Psoas muscle (tissue), 8 donors: ENCODE data around the gene CACNA1F. TPM values are rescaled to one million over a fixed set of nuclear protein-coding genes. Genes with fewer than 3 reads are reported as not detected.

Source experiments
- ATAC-seq, 4 donors: fragments of 200-7000 bp; cut with Tn5 transposase; one replicate each; pipeline ENCODE4 v1.9.1; 2020; ENCODE audit warnings: moderate library complexity in 3 of 4, mild to moderate bottlenecking in 2 of 4
- DNase-seq, 2 donors: peaks; one replicate each; pipeline ENCODE4 v3.0.0-alpha.2; 2020
- H3K27ac ChIP-seq: fragments of 200-600 bp; one replicate; pipeline ENCODE4 v1.8.0; 2022
- H3K27me3 ChIP-seq, 3 donors: fragments of 200-600 bp in 1 of 3; one replicate each; pipeline versions ENCODE4 v1.6.1 to v1.8.0; 2013 to 2022; ENCODE audit warnings: low read length in 2 of 3, mild to moderate bottlenecking in 2 of 3, moderate library complexity in 1 of 3; ENCODE audit not compliant: insufficient read depth in 3 of 3
- H3K36me3 ChIP-seq, 2 donors: fragments of 200-600 bp in 1 of 2; one replicate each; pipeline versions ENCODE4 v1.6.1 to v1.8.0; 2013 to 2022; ENCODE audit warnings: low read depth in 1 of 2, mild to moderate bottlenecking in 1 of 2, moderate library complexity in 1 of 2; ENCODE audit not compliant: insufficient read depth in 1 of 2
- H3K4me1 ChIP-seq: fragments of 200-600 bp; one replicate; pipeline ENCODE4 v1.8.0; 2022
- H3K4me3 ChIP-seq: fragments of 200-600 bp; one replicate; pipeline ENCODE4 v1.8.0; 2022; ENCODE audit warnings: mild to moderate bottlenecking
- H3K9me3 ChIP-seq: fragments of 200-600 bp; one replicate; pipeline ENCODE4 v1.8.0; 2022
- WGBS, 3 donors: extraction: QIAGEN DNeasy Blood & Tissue Kit; methylation state at CpG; one replicate each; pipeline versions ENCODE4 v1.1.6 to v1.1.7; 2013; 5-methylcytosine and 5-hydroxymethylcytosine counted together
- intact Hi-C, 2 donors: fragments of 100-400 bp; cut with DNase I; formaldehyde crosslinking; loops; one replicate each; pipeline versions ENCODE4 v1.11.0 to v1.14.2; 2022
- polyA plus RNA-seq, 3 donors: library from polyadenylated mRNA; stranded (reverse); fragments of 200-250 nt; gene quantifications; one replicate each; pipeline ENCODE4 v1.2.3, GENCODE V29; 2013
- total RNA-seq, 4 donors: library from RNA; stranded (reverse); fragmentation: NEBNext Ultra II Directional in 2 of 4; extraction: Animal tissue kit (Norgen Biotek cat#: 25700) in 2 of 4; gene quantifications; one replicate each; pipeline versions ENCODE4 v1.2.1 to v1.2.4, GENCODE V29; 2021 to 2023
- TF ChIP-seq, protein P1 (sequence below): fragments of 200-600 bp; IDR thresholded peaks from one replicate; pipeline ENCODE4 v1.8.0; 2022; ENCODE audit warnings: antibody characterized with exemption
- donor health status: healthy with polysubstance abuse.
- donor health status: DM: no; HTN: no; CAD: no; lungs with moderate emphysema.
- donor health status: Bipolar disorder and iron deficiency.
- donor health status: healthy.
- donor health status: DM: yes; HTN: yes; CAD: no.
- donor health status: DM: no; HTN: no; CAD: no.
- donor health status: DM: no; HTN: no; CAD: no.
- donor health status: DM: yes; HTN: yes; CAD: no.

CACNA1F gene
- total and polyA plus RNA-seq, 7 donors: 0.01 to 0.12 (median 0.03) TPM; not detected in 3

GRCh38 chrX:49157194-49157593, 75.9 kb downstream of the CACNA1F start:
- WGBS, 3 donors: 68 to 70% (median 69%) methylated on average over 15 to 25 of the region's 25 CpGs
- Histone ChIP-seq H3K27me3 (no peaks in the 10 kb centered on the region), H3K4me3 (no peak overlapping the region), H3K27ac (no peak overlapping the region), H3K36me3 (no peaks in the 10 kb centered on the region), H3K9me3 (no peaks in the 10 kb centered on the region), H3K4me1 (no peaks in the 10 kb centered on the region)
- intact Hi-C loops: no loop called here
- ATAC-seq (no peak), DNase-seq (no peak)
- TF ChIP-seq, protein P1, sequence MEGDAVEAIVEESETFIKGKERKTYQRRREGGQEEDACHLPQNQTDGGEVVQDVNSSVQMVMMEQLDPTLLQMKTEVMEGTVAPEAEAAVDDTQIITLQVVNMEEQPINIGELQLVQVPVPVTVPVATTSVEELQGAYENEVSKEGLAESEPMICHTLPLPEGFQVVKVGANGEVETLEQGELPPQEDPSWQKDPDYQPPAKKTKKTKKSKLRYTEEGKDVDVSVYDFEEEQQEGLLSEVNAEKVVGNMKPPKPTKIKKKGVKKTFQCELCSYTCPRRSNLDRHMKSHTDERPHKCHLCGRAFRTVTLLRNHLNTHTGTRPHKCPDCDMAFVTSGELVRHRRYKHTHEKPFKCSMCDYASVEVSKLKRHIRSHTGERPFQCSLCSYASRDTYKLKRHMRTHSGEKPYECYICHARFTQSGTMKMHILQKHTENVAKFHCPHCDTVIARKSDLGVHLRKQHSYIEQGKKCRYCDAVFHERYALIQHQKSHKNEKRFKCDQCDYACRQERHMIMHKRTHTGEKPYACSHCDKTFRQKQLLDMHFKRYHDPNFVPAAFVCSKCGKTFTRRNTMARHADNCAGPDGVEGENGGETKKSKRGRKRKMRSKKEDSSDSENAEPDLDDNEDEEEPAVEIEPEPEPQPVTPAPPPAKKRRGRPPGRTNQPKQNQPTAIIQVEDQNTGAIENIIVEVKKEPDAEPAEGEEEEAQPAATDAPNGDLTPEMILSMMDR: no peak

- TF ChIP-seq, protein P1: peak; percentile 64
- peak; percentile 95 to 98 (median 96) for ATAC-seq
- DNase-seq: peak; percentile 89 to 95
- H3K4me1 ChIP-seq: no peaks in the 10 kb centered on the region
- no peaks in the 10 kb centered on the region for H3K27me3 ChIP-seq
- intact Hi-C loops: no loop called here
- WGBS, 3 donors: 0 to 31% (median 1%) methylated on average over 48 to 65 of the region's 65 CpGs
- H3K4me3 ChIP-seq: peak overlapping the region; percentile 72
- no peaks in the 10 kb centered on the region for H3K36me3 ChIP-seq
- H3K9me3 ChIP-seq: no peaks in the 10 kb centered on the region
- H3K27ac ChIP-seq: peak overlapping the region; percentile 92
Observed at GRCh38 chrX:49155900-49156837, 77.0 kb downstream of the CACNA1F start.

DNA sequence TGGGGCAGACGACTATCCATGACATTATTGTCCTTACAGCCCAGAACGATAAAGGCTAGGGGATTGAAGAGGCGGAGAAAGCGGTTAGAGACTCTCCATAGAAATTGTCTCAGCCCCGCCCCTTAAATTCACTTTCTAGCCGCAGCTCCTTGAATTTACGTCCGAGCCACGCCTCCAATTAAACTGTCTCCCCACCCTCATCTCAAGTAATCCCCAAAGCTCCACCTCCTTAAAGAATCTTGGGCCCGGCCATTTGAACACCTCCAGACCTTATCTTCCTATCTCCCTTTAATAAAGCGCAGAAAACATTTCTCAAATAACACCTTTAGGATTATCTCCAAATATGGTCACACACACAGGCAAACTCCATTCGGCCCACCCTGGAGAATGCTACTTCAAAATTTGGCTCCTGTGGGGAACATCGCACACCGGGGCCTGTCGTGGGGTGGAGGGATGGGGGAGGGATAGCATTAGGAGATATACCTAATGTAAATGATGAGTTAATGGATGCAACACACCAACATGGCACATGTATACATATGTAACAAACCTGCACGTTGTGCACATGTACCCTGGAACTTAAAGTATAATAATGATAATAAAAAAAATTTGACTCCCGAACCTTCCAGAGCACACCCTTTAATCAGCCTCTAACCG, 77.8 kb downstream of the CACNA1F start:
- H3K36me3 ChIP-seq: no peaks in the 10 kb centered on the region
- ATAC-seq: peak in 2 of 4 donors; percentile 2 to 19
- intact Hi-C loops: no loop called here
- peak overlapping the region; percentile 72 for H3K4me3 ChIP-seq
- no peaks in the 10 kb centered on the region for H3K4me1 ChIP-seq
- TF ChIP-seq, protein P1: no peak
- H3K27ac ChIP-seq: peak overlapping the region; percentile 92
- H3K9me3 ChIP-seq: no peaks in the 10 kb centered on the region
- 8 to 39% (median 11%) methylated on average over 16 to 18 of the region's 18 CpGs for WGBS, 3 donors
- no peaks in the 10 kb centered on the region for H3K27me3 ChIP-seq
- DNase-seq: no peak

Other genes starting within 250 kb of the CACNA1F start
- gene GRIPAP1, start 231.1 kb downstream of the CACNA1F start, total RNA-seq: 10 to 100 TPM; 16.5 to 23.6 (median 19.4) TPM
- gene GRIPAP1, start 231.1 kb downstream of the CACNA1F start, polyA plus RNA-seq: 10 to 100 TPM; 12.6 to 17.5 (median 13.4) TPM
- gene TFE3, start 190.0 kb downstream of the CACNA1F start, total RNA-seq: 10 to 100 TPM; 18.1 to 46.5 (median 30.4) TPM
- gene TFE3, start 190.0 kb downstream of the CACNA1F start, polyA plus RNA-seq: 10 to 100 TPM; 16.9 to 55.2 (median 32.3) TPM
- gene CCDC120, start 174.3 kb downstream of the CACNA1F start, total RNA-seq: 1 to 10 TPM in 2 of 4 donors, under 1 TPM in 2; 0.76 to 1.2 (median 0.95) TPM
- gene CCDC120, start 174.3 kb downstream of the CACNA1F start, polyA plus RNA-seq: under 1 TPM; 0.40 to 0.48 (median 0.43) TPM
- 1 to 10 TPM; 4.3 to 9.1 (median 6.6) TPM for gene PRAF2, start 159.3 kb downstream of the CACNA1F start, total RNA-seq
- 10 to 100 TPM in 2 of 3 donors, 1 to 10 TPM in 1; 9.7 to 12.5 (median 11.4) TPM for gene PRAF2, start 159.3 kb downstream of the CACNA1F start, polyA plus RNA-seq
- 10 to 100 TPM; 67.3 to 85.7 (median 75.0) TPM for gene WDR45, start 153.5 kb downstream of the CACNA1F start, total RNA-seq
- 100 to 1,000 TPM in 1 of 3 donors, 10 to 100 TPM in 2; 93.2 to 102 (median 99.4) TPM for gene WDR45, start 153.5 kb downstream of the CACNA1F start, polyA plus RNA-seq
- 10 to 100 TPM; 26.7 to 28.8 (median 27.7) TPM for gene GPKOW, start 109.6 kb downstream of the CACNA1F start, total RNA-seq
- 10 to 100 TPM; 25.9 to 29.4 (median 26.9) TPM for gene GPKOW, start 109.6 kb downstream of the CACNA1F start, polyA plus RNA-seq
- gene MAGIX, start 70.6 kb downstream of the CACNA1F start, total RNA-seq: 1 to 10 TPM; 2.9 to 3.7 (median 3.5) TPM
- gene MAGIX, start 70.6 kb downstream of the CACNA1F start, polyA plus RNA-seq: 1 to 10 TPM; 5.2 to 8.0 (median 5.3) TPM
- gene PLP2, start 61.4 kb downstream of the CACNA1F start, total RNA-seq: 10 to 100 TPM; 17.8 to 80.7 (median 74.0) TPM
- 100 to 1,000 TPM in 2 of 3 donors, 10 to 100 TPM in 1; 76.5 to 320 (median 113) TPM for gene PLP2, start 61.4 kb downstream of the CACNA1F start, polyA plus RNA-seq
- 10 to 100 TPM; 14.1 to 17.6 (median 16.3) TPM for gene PRICKLE3, start 47.0 kb downstream of the CACNA1F start, total RNA-seq
- 10 to 100 TPM in 2 of 3 donors, 1 to 10 TPM in 1; 7.5 to 23.6 (median 18.1) TPM for gene PRICKLE3, start 47.0 kb downstream of the CACNA1F start, polyA plus RNA-seq
- 1 to 10 TPM in 2 of 4 donors, under 1 TPM in 2; 0.37 to 1.2 (median 0.83) TPM for gene SYP, start 33.1 kb downstream of the CACNA1F start, total RNA-seq
- gene SYP, start 33.1 kb downstream of the CACNA1F start, polyA plus RNA-seq: 1 to 10 TPM in 2 of 3 donors, under 1 TPM in 1; 0.76 to 1.6 (median 1.4) TPM
- 10 to 100 TPM in 3 of 4 donors, 1 to 10 TPM in 1; 9.6 to 14.7 (median 11.4) TPM for gene CCDC22, start 2.1 kb upstream of the CACNA1F start, total RNA-seq
- 10 to 100 TPM; 11.6 to 16.1 (median 15.4) TPM for gene CCDC22, start 2.1 kb upstream of the CACNA1F start, polyA plus RNA-seq
- gene FOXP3, start 31.4 kb upstream of the CACNA1F start, total RNA-seq: not detected
- under 1 TPM in 2 of 3 donors, not detected in 1; 0.03 to 0.05 TPM for gene FOXP3, start 31.4 kb upstream of the CACNA1F start, polyA plus RNA-seq
- 10 to 100 TPM; 17.3 to 25.5 (median 22.7) TPM for gene PPP1R3F, start 36.5 kb upstream of the CACNA1F start, total RNA-seq
- 10 to 100 TPM; 13.9 to 29.8 (median 28.3) TPM for gene PPP1R3F, start 36.5 kb upstream of the CACNA1F start, polyA plus RNA-seq
- not detected for gene GAGE10, start 70.3 kb upstream of the CACNA1F start, total RNA-seq
- gene GAGE10, start 70.3 kb upstream of the CACNA1F start, polyA plus RNA-seq: not detected
- gene GAGE12J, start 88.7 kb upstream of the CACNA1F start, total RNA-seq: not detected
- gene GAGE12J, start 88.7 kb upstream of the CACNA1F start, polyA plus RNA-seq: not detected
- not detected for gene GAGE13, start 98.2 kb upstream of the CACNA1F start, total RNA-seq
- gene GAGE13, start 98.2 kb upstream of the CACNA1F start, polyA plus RNA-seq: not detected